GM12891 (cell line): Measurements from ENCODE around the gene VAX1.

Experiments
- POLR2A ChIP-seq: IDR thresholded peaks from 2 replicates; pipeline ENCODE4 v1.6.1; 2011; ENCODE audit warnings: low read depth, low read length, control low read depth
- POLR2AphosphoS5 ChIP-seq: IDR thresholded peaks from 2 replicates; pipeline ENCODE4 v1.6.1; 2011; ENCODE audit warnings: low read depth, low read length, control low read depth
- TAF1 ChIP-seq: IDR thresholded peaks from 2 replicates; pipeline ENCODE4 v1.6.1; 2011; ENCODE audit warnings: low read depth, low read length, control low read depth

GRCh38 chr10:117143103-117143823, 5.2 kb upstream of the VAX1 start:
- TF ChIP-seq POLR2AphosphoS5 (no peak), POLR2A (no peak), TAF1 (no peak)
